Measurements from ENCODE around the gene DOK6.

DNA sequence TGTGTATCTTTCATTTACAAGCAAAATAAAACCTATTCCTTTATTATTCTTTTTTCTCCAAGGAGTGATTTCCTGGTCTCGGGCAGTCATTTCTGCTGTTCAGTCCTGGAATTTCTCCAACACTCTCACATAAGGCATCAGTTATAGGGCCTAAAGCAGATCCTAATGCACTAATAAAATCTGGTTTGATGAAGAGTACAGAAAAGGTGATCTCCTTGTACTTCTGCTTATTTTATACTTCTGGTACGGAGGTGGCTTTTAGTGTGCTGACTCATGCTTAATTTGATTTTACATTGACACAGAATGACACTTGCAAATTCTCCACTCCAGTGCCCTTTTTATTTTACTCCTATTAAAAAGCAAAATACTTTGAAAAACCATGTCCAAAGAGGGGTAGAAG lies 157.4 kb downstream of the DOK6 start:
- TF ChIP-seq CTCF (IDR thresholded peaks at IDR 0.05; ENCODE audit: extremely low read depth in 1 of 2, insufficient read depth in 1 of 2, low read depth in 1 of 2, low read length in 2 of 2): no peak
- TF ChIP-seq POLR2A (IDR thresholded peaks at IDR 0.05; ENCODE audit: low read depth, low read length): no peak
- TF ChIP-seq, protein P1, sequence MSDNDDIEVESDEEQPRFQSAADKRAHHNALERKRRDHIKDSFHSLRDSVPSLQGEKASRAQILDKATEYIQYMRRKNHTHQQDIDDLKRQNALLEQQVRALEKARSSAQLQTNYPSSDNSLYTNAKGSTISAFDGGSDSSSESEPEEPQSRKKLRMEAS (IDR thresholded peaks at IDR 0.05; ENCODE audit: insufficient read depth, insufficient read length): no peak

Data from endothelial cell of umbilical vein (primary cell).